Stimulated activated CD4-positive, alpha-beta T cell treated with anti-CD3 and anti-CD28 coated beads, Interleukin-15, amount 100 ng/mL, for 24 hours (primary cell): ENCODE results near the gene CSTF2.

Experiments used
- DNase-seq: peaks from one replicate; pipeline ENCODE4 v3.0.0-alpha.2; 2020

Gene CSTF2

GRCh38 chrX:100871594-100872560 lies 51.7 kb downstream of the CSTF2 start:
- no peak for DNase-seq

GRCh38 chrX:100874325-100874724 lies 54.1 kb downstream of the CSTF2 start, which contains the start of gene NOX1:
Gene NOX1 (minus strand): TSS chrX:100874359. CDS start chrX:100874139, 220 bp downstream.
- no peak for DNase-seq

- DNase-seq, result no peak
Measured at GRCh38 chrX:100880368-100880767, 60.2 kb downstream of the CSTF2 start.

- no peak for DNase-seq
Measured at GRCh38 chrX:100883654-100884053, 63.5 kb downstream of the CSTF2 start.
